H1 (cell line): Measurements from ENCODE around the gene PKD1. TPM values are rescaled to one million over a fixed set of nuclear protein-coding genes. Genes with fewer than 3 reads are reported as not detected.
A peak's percentile ranks its signal among the peaks of the same experiment; 100 is the strongest.

Experiments
- CTCF ChIA-PET: fragments of 300-600 bp; sonication (Branson Sonifier 250); formaldehyde crosslinking; loops from one replicate; lab custom pipeline; 2021; ENCODE audit not compliant: partially characterized antibody; lab: Charles Lee
- POLR2A ChIA-PET: fragments of 300-600 bp; sonication (Branson Sonifier 250); formaldehyde crosslinking; loops from one replicate; lab custom pipeline; 2021; ENCODE audit warnings: inconsistent platforms; ENCODE audit not compliant: partially characterized antibody; lab: Charles Lee
- DNase-seq, 2 experiments: peaks; one replicate each; pipeline versions ENCODE4 v3.0.0 to v3.0.0-alpha.2; 2010 to 2022; ENCODE audit warnings: low spot score in 2 of 2, low read depth in 1 of 2, mixed read lengths in 1 of 2
- FAIRE-seq: peaks from 2 replicates; lab custom pipeline; 2011; peaks lifted over from hg19 to GRCh38; lab: Jason Lieb, UNC
- H2AFZ ChIP-seq: 2 replicates; pipeline ENCODE4 v1.8.1; 2012; ENCODE audit warnings: low read length, inconsistent platforms
- H2AK5ac ChIP-seq: 2 replicates; pipeline ENCODE4 v1.6.1; 2013; ENCODE audit warnings: low read depth, low read length
- H2BK120ac ChIP-seq: replicated peaks from 2 replicates; pipeline ENCODE3; 2013; ENCODE audit warnings: low read depth, low read length, inconsistent platforms
- H2BK12ac ChIP-seq: 2 replicates; pipeline ENCODE4 v1.6.1; 2013; ENCODE audit warnings: low read depth, low read length
- H2BK15ac ChIP-seq: 2 replicates; pipeline ENCODE4 v1.6.1; 2013; ENCODE audit warnings: low read length
- H2BK20ac ChIP-seq: 2 replicates; pipeline ENCODE4 v1.6.1; 2013; ENCODE audit warnings: low read length
- H2BK5ac ChIP-seq: 2 replicates; pipeline ENCODE4 v1.6.1; 2013; ENCODE audit warnings: low read depth, low read length
- H3K14ac ChIP-seq: 2 replicates; pipeline ENCODE4 v1.6.1; 2013; ENCODE audit warnings: inconsistent platforms; ENCODE audit not compliant: insufficient read length
- H3K18ac ChIP-seq: 2 replicates; pipeline ENCODE4 v1.6.1; 2013; ENCODE audit warnings: low read length; ENCODE audit errors: extremely low read depth
- H3K23ac ChIP-seq: 2 replicates; pipeline ENCODE4 v1.6.1; 2013; ENCODE audit warnings: inconsistent platforms; ENCODE audit not compliant: insufficient read length
- H3K23me2 ChIP-seq: 2 replicates; pipeline ENCODE4 v1.6.1; 2013; ENCODE audit warnings: low read depth, low read length
- H3K27ac ChIP-seq: 2 replicates; pipeline ENCODE4 v1.6.1; 2011; ENCODE audit warnings: low read depth, low read length, inconsistent platforms
- H3K27me3 ChIP-seq, 4 experiments: replicated peaks in 1 of 4; 1 replicate in 1 of 4; 2 replicates in 3 of 4; pipeline versions ENCODE4 v1.6.1 to v1.8.1; 2011 to 2013; ENCODE audit warnings: low read length in 3 of 4, mild to moderate bottlenecking in 3 of 4, inconsistent platforms in 2 of 4, mixed read lengths in 2 of 4, moderate library complexity in 1 of 4; ENCODE audit not compliant: control insufficient read depth in 3 of 4, insufficient read depth in 3 of 4; ENCODE audit errors: extremely low read depth in 1 of 4
- H3K36me3 ChIP-seq, 4 experiments: 2 replicates each; pipeline versions ENCODE4 v1.6.1 to v1.8.1; 2011 to 2013; ENCODE audit warnings: mild to moderate bottlenecking in 4 of 4, low read length in 3 of 4, moderate library complexity in 2 of 4, control low read depth in 1 of 4, inconsistent platforms in 1 of 4; ENCODE audit not compliant: insufficient read depth in 4 of 4, control insufficient read depth in 2 of 4
- H3K4ac ChIP-seq: replicated peaks from 2 replicates; pipeline ENCODE3; 2013; ENCODE audit warnings: low read length, low read depth, mixed read lengths, inconsistent platforms; ENCODE audit not compliant: insufficient read length
- H3K4me1 ChIP-seq, 4 experiments: replicated peaks in 1 of 4; 1 replicate in 1 of 4; 2 replicates in 3 of 4; pipeline versions ENCODE4 v1.6.1 to v1.8.1; 2011 to 2013; ENCODE audit warnings: low read length in 3 of 4, inconsistent platforms in 2 of 4, mixed read lengths in 1 of 4; ENCODE audit not compliant: insufficient read depth in 4 of 4, control insufficient read depth in 3 of 4
- H3K4me2 ChIP-seq, 2 experiments: 2 replicates each; pipeline versions ENCODE4 v1.6.1 to v1.8.1; 2011 to 2013; ENCODE audit warnings: low read depth in 2 of 2, low read length in 2 of 2, control low read depth in 1 of 2, inconsistent platforms in 1 of 2, mild to moderate bottlenecking in 1 of 2; ENCODE audit not compliant: insufficient read depth in 1 of 2
- H3K4me3 ChIP-seq, 4 experiments: fragments of 200-600, 300-600 bp in 1 of 4; sonication (generic), shearing (Covaris generic), sonication (Bioruptor Twin) in 1 of 4; 2 replicates each; pipeline versions ENCODE4 v1.5.1 to v1.8.1; 2011 to 2016; ENCODE audit warnings: low read length in 4 of 4, low read depth in 3 of 4, control low read depth in 2 of 4, inconsistent platforms in 2 of 4, mild to moderate bottlenecking in 2 of 4, mixed read lengths in 1 of 4, moderate library complexity in 1 of 4; ENCODE audit not compliant: insufficient read depth in 2 of 4; ENCODE audit errors: extremely low read depth in 1 of 4
- H3K56ac ChIP-seq: replicated peaks from 2 replicates; pipeline ENCODE3; 2013; ENCODE audit warnings: low read depth, mild to moderate bottlenecking, mixed read lengths, low read length, inconsistent platforms; ENCODE audit not compliant: insufficient read length
- H3K79me1 ChIP-seq: 2 replicates; pipeline ENCODE4 v1.6.1; 2013; ENCODE audit warnings: low read depth, low read length, control low read depth
- H3K79me2 ChIP-seq, 2 experiments: 2 replicates each; pipeline versions ENCODE4 v1.6.1 to v1.8.1; 2012 to 2013; ENCODE audit warnings: low read length in 2 of 2, mild to moderate bottlenecking in 2 of 2, inconsistent platforms in 1 of 2; ENCODE audit not compliant: insufficient read depth in 2 of 2, control insufficient read depth in 1 of 2
- H3K9ac ChIP-seq, 4 experiments: replicated peaks in 1 of 4; 1 replicate in 1 of 4; 2 replicates in 3 of 4; pipeline versions ENCODE4 v1.6.1 to v1.8.1; 2011 to 2013; ENCODE audit warnings: low read depth in 3 of 4, low read length in 3 of 4, control low read depth in 2 of 4, mild to moderate bottlenecking in 2 of 4, moderate library complexity in 2 of 4, inconsistent platforms in 1 of 4; ENCODE audit errors: extremely low read depth in 1 of 4
- H3K9me3 ChIP-seq, 2 experiments: 2 replicates each; pipeline versions ENCODE4 v1.6.1 to v1.8.1; 2012 to 2013; ENCODE audit warnings: mild to moderate bottlenecking in 2 of 2, moderate library complexity in 2 of 2, control low read depth in 1 of 2, inconsistent platforms in 1 of 2, low read depth in 1 of 2, low read length in 1 of 2, mixed read lengths in 1 of 2; ENCODE audit not compliant: insufficient read depth in 2 of 2
- H4K20me1 ChIP-seq, 2 experiments: replicated peaks in 1 of 2; 2 replicates each; pipeline versions ENCODE3 to v1.8.1; 2011 to 2013; ENCODE audit warnings: inconsistent platforms in 2 of 2, low read length in 2 of 2, mild to moderate bottlenecking in 1 of 2; ENCODE audit not compliant: insufficient read depth in 2 of 2, control insufficient read depth in 1 of 2
- H4K5ac ChIP-seq: 2 replicates; pipeline ENCODE4 v1.6.1; 2013; ENCODE audit warnings: low read length, low read depth, mixed read lengths, inconsistent platforms; ENCODE audit not compliant: insufficient read length
- H4K8ac ChIP-seq: 2 replicates; pipeline ENCODE4 v1.8.0; 2013; ENCODE audit warnings: mild to moderate bottlenecking, moderate library complexity, low read length, inconsistent platforms; ENCODE audit not compliant: insufficient read depth; ENCODE audit errors: extremely low read depth
- H4K91ac ChIP-seq: replicated peaks from 2 replicates; pipeline ENCODE3; 2013; ENCODE audit warnings: low read length, mixed read lengths, inconsistent platforms; ENCODE audit not compliant: insufficient read length
- RXRA ChIP-seq: IDR thresholded peaks from 2 replicates; pipeline ENCODE4 v1.6.1; 2011; ENCODE audit warnings: low read depth, mild to moderate bottlenecking, low read length, moderate library complexity; ENCODE audit not compliant: insufficient read depth
- SIRT6 ChIP-seq: IDR thresholded peaks from one replicate; pipeline ENCODE4 v1.7.1; 2012; ENCODE audit warnings: low read length, inconsistent platforms
- WGBS, 2 experiments: shearing (Covaris generic) in 1 of 2; methylation state at CpG; one replicate each; pipeline versions ENCODE4 v1.1.6 to v1.1.7; 2013 to 2015; ENCODE audit warnings: low lambda C conversion rate in 2 of 2, mixed read lengths in 2 of 2, inconsistent platforms in 1 of 2, low coverage in 1 of 2, missing lambda C conversion rate in 1 of 2; ENCODE audit not compliant: insufficient replicate concordance in 2 of 2, insufficient coverage in 1 of 2, insufficient read length in 1 of 2; ENCODE audit errors: extremely low coverage in 1 of 2, missing lambda C conversion rate in 1 of 2; 5-methylcytosine and 5-hydroxymethylcytosine counted together
- polyA plus RNA-seq, 7 experiments: library from polyadenylated mRNA; depleted of rRNA in 3 of 7; stranded (reverse) in 5 of 7; unstranded in 2 of 7; fragments of >200 nt in 5 of 7; fragments of 200-250 nt in 2 of 7; gene quantifications; 1 replicate in 5 of 7; 2 replicates in 1 of 7; 4 replicates in 1 of 7; pipeline versions ENCODE4 v1.2.1 to v1.2.3, GENCODE V29; 2011 to 2013; ENCODE audit warnings: missing spikeins in 2 of 7, mixed read lengths in 2 of 7
- total RNA-seq: library from RNA; stranded (reverse); fragmentation: NEBNext Ultra II Directional; extraction: Animal tissue kit (Norgen Biotek cat#: 25700); gene quantifications from 2 replicates; pipeline ENCODE4 v1.2.1, GENCODE V29; 2021

PKD1 gene
- total and polyA plus RNA-seq, 2 of the 8 experiments (the other 6 are each of a cell fraction or from before 2014, with no cell fraction given): 40.6 to 52.7 TPM

GRCh38 chr16:2142942-2143877, 7.5 kb upstream of the PKD1 start:
- Histone ChIP-seq H2BK5ac (no peak overlapping the region), H3K79me2 (no peaks in the 10 kb centered on the region), H3K4me3 (no peak overlapping the region), H3K9ac (no peak overlapping the region), H3K23ac (no peak overlapping the region), H3K4ac (no peak overlapping the region), H3K27me3 (peaks cover 0 to 11% (median 5%) of the 10 kb centered on the region in 4 experiments; a peak in 3 of 7 replicates), H2BK12ac (peak overlapping the region; percentile 39; the same call in 1 of the 2 replicates), H3K56ac (no peak overlapping the region), H2BK15ac (peak overlapping the region; percentile 54; the same call in 1 of the 2 replicates)
- FAIRE-seq: no peak
- CTCF ChIA-PET: interaction anchor here (0.7 to 2.0 kb wide), 5 partner anchors 9 to 251 kb away, joined by 3 to 9 read pairs (median 3); no protein-coding TSS in a partner anchor
- TF ChIP-seq RXRA (no peak), SIRT6 (no peak)
- TF ChIP-seq, all 59 proteins: peak for 0
- Histone ChIP-seq H3K79me1 (no peaks in the 10 kb centered on the region), H3K23me2 (peaks cover 4% of the 10 kb centered on the region; the same call in 1 of the 2 replicates), H3K18ac (no peak overlapping the region), H3K4me1 (no peaks in the 10 kb centered on the region; a peak in 2 of 7 replicates), H3K14ac (no peak overlapping the region), H4K91ac (no peak overlapping the region), H3K9me3 (no peaks in the 10 kb centered on the region), H2AFZ (no peak overlapping the region), H3K4me2 (no peak overlapping the region), H3K36me3 (no peaks in the 10 kb centered on the region), H4K8ac (no peak overlapping the region; the same call in 1 of the 2 replicates), H2BK20ac (no peak overlapping the region), H2AK5ac (no peak overlapping the region), H4K5ac (no peak overlapping the region), H2BK120ac (no peak overlapping the region), H4K20me1 (peaks cover 0 to 3% of the 10 kb centered on the region in 2 experiments), H3K27ac (no peak overlapping the region)
- peak in 1 of 2 experiments; percentile 49 for DNase-seq
- POLR2A ChIA-PET: interaction anchor here (0.7 to 12.1 kb wide), 5 partner anchors 8 to 179 kb away, joined by 3 to 220 read pairs (median 4); partner anchors contain the start of genes RAB26, RPS2 and TRAF7
- 89% methylated on average over 30 of the region's 31 CpGs; no CpG with 5 or more reads in 1 of the 2 experiments for WGBS, 2 experiments
